GM15510 (cell line): ENCODE measurements around the gene TRIM40.

Experiments used
- POLR2A ChIP-seq: IDR thresholded peaks from 3 replicates; pipeline ENCODE4 v1.6.1; 2011; ENCODE audit warnings: borderline replicate concordance; ENCODE audit not compliant: insufficient read length; ENCODE audit errors: extremely low read depth

The TRIM40 gene

DNA sequence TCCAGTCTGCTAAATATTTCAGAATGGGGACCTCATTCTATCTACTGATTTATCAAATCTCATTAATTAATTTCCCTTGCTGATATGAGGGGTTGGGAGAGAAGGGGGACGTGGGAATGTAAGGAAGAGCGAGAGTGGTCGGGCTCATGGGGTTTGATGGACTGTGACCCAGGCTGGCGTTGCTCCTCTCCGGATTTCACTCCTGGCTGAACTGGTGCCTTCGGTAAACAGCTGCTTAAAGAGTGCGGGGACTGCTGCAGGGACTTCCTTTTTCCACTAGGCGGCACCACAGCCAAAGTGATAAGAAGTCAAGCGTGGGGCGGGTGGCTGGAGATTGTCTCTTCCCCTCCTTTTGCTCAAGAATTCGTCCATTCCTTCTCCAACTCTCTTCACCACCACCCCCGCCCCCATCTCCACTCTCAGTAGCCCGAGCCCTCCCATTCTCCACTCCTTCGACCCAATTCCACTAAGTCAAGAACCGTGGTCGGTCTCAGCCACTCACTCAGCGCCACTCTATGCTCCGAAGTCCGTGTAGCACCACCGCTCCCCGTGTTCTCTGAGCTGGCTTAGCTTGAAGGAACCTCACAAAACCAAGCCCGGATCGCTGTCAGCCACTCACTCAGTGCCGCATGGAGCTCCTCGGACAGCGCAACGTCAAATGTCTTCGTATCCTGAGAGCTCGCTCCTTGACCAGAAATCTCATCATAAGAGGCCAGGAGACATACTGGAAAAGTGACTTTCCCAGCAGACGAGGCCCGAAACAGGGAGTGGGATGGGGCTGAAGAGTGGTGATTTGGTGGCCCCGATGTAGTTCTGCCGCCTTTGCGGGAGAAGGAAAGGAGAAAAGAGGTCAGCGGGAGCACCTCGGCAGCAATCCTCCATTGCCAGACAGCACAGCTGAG lies 32.7 kb upstream of the TRIM40 start:
- TF ChIP-seq POLR2A: no peak

- TF ChIP-seq POLR2A: no peak
These were observed 32.1 kb upstream of the TRIM40 start for GRCh38 chr6:30103872-30104179.

- TF ChIP-seq POLR2A: no peak
These were observed 31.3 kb upstream of the TRIM40 start for GRCh38 chr6:30104661-30105060.

DNA sequence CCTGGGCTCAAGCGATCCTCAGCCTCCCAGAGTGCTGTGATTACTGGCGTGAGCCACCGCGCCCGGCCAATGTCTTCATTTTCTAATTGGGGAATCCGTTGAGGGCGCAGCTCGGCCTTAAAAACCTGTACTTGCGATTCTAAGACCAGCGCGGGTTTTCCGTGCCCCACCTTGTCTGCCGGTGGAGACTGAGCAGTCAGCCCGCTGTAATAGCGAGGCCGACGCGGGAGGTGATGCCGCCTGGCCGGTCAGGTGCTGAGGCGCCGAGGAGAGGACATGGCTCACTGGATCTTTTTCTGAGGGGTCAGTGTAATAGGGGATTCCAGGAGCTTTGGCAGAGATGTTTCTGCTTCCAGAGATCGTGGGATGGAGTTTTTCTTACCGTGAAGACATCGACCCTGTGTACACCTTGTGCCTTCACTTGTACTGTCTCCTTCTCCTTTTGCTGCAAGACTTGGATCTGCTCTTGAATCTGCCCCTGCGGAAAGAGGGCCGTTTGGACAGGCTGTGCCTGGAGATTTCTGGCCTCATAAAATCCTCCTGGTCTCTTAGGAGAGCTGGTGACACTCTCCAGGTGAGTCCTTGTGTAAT lies 24.6 kb upstream of the TRIM40 start:
- no peak for TF ChIP-seq POLR2A

DNA sequence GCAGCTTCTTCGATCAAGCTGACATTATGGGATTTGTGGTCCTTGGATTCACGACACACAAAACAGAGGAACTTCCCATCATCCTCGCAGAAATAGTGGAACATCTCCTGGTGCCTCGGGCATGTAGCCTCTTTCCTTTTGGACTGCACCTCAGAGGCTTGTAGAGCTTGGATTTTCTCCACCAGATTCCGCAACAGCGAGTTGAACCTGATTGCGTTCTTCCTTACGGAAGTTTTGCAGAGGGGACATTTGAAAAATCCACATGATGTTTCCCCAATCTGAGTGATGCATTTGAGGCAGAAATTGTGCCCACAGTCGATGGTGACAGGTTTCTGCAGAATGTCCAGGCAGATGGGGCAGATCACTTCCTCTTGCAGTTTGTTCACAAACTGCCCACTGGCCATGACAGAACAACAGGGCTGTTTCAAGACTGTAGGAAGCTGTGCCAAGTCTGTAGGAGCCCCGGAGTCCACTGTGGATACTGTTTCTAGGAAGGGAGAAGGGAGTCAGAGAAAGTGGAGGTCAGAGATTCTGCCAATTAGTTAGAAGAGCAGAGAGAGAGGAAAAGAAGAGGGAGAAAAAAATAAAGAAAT lies 23.4 kb upstream of the TRIM40 start:
- TF ChIP-seq POLR2A: no peak

- no peak for TF ChIP-seq POLR2A
These were observed 22.8 kb upstream of the TRIM40 start, which contains the start of gene TRIM31 for GRCh38 chr6:30113003-30113759. TSS of gene TRIM31 (minus strand) at chr6:30113090. CDS start at chr6:30112805, 285 bp downstream.

DNA sequence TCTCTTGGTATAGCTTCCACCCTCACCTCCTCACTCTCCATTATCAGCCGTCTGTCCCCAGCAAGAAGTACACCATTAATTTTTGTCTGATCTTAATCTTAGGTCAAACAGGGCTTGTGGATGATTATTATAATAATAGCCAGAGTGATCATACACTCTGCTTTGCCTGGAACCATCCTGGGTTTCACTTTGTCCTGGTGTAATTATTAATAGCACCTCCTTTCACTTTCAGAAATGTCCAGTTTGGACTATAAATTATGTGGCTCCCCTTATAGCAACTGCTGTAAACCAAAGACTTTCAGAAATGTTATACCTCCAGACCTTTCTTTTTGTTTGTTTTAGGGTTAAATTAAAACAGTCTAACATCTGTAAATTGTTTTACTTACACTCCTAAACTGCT lies 22.1 kb upstream of the TRIM40 start:
- no peak for TF ChIP-seq POLR2A

DNA sequence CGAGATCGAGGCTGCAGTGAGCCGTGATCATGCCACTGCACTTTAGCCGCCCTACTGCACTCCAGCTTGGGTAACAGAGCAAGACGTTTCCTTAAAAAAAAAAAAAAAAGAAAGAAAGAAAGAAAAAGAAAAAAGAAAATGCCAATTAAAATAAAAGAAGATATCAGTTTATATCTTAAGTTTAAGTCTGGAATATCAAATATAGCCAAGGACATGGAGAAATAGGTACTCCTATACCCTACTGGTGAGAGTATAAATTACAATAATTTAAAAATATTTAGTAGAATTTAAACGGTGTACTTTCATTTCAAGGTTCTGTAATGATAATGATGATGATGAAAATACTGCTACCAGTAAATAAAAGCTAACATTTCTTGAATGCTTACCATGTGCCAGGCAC lies 19.2 kb upstream of the TRIM40 start:
- TF ChIP-seq POLR2A: no peak

DNA sequence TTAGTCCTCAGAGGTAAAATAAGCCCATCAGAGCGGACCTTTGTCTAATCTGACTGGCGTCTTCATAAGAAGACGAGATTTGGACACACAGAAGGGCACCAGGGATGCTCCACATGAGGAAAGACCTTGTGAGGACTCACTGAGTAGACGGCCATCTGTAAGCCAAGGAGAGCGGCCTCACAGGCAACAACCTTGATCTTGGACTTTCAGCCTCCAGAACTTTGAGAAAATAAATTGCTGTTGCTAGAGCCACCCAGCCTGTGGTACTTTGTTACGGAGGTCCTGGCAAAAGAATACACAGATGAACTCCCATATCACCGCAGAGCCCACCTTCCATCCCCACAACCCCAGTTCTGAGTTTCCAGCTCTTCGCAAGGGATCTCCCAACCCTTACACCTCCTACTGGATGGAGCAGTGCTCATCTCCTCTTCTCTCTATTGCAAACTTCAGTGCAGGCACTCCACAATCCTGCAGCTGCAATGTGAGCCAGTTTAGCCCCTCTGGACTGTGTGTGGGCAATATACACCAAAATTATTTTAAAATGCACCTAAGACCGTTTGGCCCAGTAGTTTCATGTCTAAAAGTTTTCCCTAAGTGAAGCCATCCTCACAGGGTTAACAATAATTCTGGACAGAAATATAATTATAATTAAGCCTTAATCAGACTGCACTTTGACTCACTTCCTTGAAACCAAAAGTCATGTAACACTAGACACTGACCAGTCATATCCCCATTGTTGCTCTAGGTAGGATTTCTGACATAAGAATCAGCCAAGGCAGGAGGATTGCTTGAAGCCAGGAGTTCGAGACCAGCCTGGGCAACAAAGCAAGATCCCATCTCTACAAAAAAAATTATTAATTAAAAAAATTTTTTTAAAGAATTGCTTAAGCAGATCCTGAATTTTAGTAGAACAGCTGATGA lies 14.2 kb upstream of the TRIM40 start:
- TF ChIP-seq POLR2A: no peak

GRCh38 chr6:30122515-30122914 lies 13.4 kb upstream of the TRIM40 start:
- TF ChIP-seq POLR2A: no peak

DNA sequence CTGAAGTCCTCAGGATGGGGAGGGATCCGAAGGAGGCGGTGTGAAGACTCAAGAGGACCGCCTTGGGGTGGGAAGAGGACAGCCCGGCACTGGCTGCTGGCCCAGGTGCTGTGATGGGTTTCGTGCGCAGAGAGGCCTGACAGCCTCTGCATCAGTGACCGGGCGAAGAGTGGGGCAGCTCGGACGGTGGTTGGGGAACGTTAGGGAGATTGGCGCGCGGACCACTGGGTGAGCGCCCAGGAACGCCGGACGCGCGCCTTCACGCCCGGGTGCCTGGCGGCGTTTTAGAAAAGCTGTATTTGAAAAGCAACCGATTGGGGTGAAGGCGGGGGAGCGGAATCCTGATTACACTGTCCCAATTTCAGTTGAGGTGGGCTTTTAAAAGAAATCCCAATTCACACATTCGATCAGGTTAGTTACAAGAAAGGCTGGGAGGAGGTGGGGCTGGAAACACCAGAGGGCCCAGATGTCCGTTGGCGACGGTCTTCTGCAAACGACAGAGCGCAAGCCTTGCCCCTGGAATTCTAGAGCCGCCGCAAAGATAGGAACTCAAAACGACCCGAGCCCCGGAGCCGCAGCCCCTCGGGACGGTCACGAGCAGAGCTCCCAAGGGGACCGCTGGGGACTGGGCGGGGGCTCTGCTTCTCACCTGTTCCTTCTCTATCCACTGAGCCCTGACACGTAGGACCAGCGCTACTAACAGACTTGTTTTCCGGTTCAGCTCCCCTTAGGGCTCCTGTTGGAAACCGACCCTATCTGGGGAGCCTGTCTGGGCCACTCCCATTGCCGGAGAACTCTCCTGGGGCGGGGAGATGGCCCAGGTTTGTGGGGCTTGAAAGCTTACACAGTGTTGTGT lies 8.5 kb upstream of the TRIM40 start:
- no peak for TF ChIP-seq POLR2A

DNA sequence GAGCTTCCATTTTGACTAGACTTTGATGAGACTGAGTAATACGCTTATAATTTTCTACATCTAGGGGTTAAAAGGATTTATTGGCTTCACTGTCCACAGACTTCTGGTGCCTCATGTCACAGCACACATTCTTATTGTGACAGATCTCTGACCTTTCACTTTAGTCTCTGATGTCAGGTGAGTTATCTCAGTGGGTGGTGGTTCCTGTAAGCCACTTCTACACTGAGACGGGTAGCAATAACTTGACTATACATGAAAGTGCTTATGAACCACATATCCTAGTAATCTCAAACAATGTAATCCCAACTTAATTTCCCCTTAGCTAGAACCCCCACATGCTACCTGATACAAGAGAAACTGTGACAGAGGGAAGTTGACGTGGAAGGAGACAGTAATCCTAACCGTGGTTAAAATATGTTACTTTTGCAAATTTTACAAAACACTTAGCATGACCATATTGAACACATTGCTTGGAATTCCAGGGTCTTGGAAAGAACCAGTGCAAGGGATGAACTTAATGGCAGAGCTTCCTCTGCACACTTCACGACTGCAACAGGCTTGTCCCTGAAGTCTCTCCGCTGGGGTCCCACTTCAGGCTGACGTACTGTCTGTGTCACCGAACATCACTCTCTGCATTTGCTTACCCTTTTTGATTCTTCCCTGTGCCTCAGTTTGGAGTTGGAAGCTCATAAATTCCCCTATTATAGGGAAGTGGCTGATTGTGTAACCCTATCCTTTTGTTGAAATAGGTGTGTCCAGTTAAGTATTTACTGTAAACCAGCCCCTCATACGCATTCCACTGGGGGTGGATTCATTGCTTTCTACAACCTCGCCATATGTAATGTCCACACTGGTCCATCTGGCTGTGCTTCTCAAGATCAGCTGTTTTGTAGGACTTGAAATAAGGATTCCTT lies 6.4 kb upstream of the TRIM40 start:
- no peak for TF ChIP-seq POLR2A

GRCh38 chr6:30130179-30130679 lies 5.7 kb upstream of the TRIM40 start:
- no peak for TF ChIP-seq POLR2A
